NT2/D1 (cell line): ENCODE data around the gene ABI3BP.
A peak's percentile ranks its signal among the peaks of the same experiment; 100 is the strongest.

Source experiments
- DNase-seq: peaks from one replicate; pipeline ENCODE4 v3.0.0-alpha.2; 2011; ENCODE audit warnings: low read depth, low spot score
- H3K27me3 ChIP-seq: 2 replicates; pipeline ENCODE4 v1.6.0; 2011; ENCODE audit warnings: mild to moderate bottlenecking; ENCODE audit not compliant: insufficient read length, insufficient read depth
- H3K36me3 ChIP-seq: 2 replicates; pipeline ENCODE4 v1.6.1; 2011; ENCODE audit warnings: mild to moderate bottlenecking, low read length, mixed read lengths; ENCODE audit not compliant: insufficient read depth, insufficient read length
- H3K4me1 ChIP-seq: 2 replicates; pipeline ENCODE4 v1.5.1; 2011; ENCODE audit not compliant: insufficient read depth, insufficient read length
- H3K4me3 ChIP-seq: 2 replicates; pipeline ENCODE4 v1.5.1; 2011; ENCODE audit warnings: low read depth; ENCODE audit not compliant: insufficient read length
- H3K9ac ChIP-seq: 2 replicates; pipeline ENCODE4 v1.6.0; 2011; ENCODE audit warnings: low read depth; ENCODE audit not compliant: insufficient read length
- H3K9me3 ChIP-seq: 2 replicates; pipeline ENCODE4 v1.5.1; 2011; ENCODE audit warnings: mild to moderate bottlenecking, low read length; ENCODE audit not compliant: insufficient read depth
- SUZ12 ChIP-seq: IDR thresholded peaks from 2 replicates; pipeline ENCODE4 v1.6.1; 2011; ENCODE audit not compliant: insufficient read length, insufficient read depth; ENCODE audit errors: extremely low read depth
- YY1 ChIP-seq: IDR thresholded peaks from 2 replicates; pipeline ENCODE4 v1.6.1; 2011; ENCODE audit not compliant: insufficient read length, insufficient read depth
- ZNF274 ChIP-seq: IDR thresholded peaks from 2 replicates; pipeline ENCODE4 v1.6.1; 2011; ENCODE audit warnings: mild to moderate bottlenecking, low read depth, low read length

Gene ABI3BP

GRCh38 chr3:100899440-100900091 lies 93.7 kb downstream of the ABI3BP start:
- TF ChIP-seq ZNF274 (no peak), YY1 (no peak), SUZ12 (no peak)
- Histone ChIP-seq H3K4me3 (no peak overlapping the region), H3K4me1 (no peaks in the 10 kb centered on the region), H3K27me3 (no peaks in the 10 kb centered on the region), H3K9ac (no peak overlapping the region), H3K36me3 (no peaks in the 10 kb centered on the region), H3K9me3 (no peaks in the 10 kb centered on the region)
- no peak for DNase-seq

- DNase-seq = no peak
- TF ChIP-seq SUZ12 = no peak
- Histone ChIP-seq H3K9ac (no peak overlapping the region), H3K36me3 (no peaks in the 10 kb centered on the region), H3K9me3 (no peaks in the 10 kb centered on the region), H3K4me1 (no peaks in the 10 kb centered on the region), H3K27me3 (no peaks in the 10 kb centered on the region), H3K4me3 (no peak overlapping the region)
Measured at GRCh38 chr3:100898681-100899080, 94.5 kb downstream of the ABI3BP start.

DNA sequence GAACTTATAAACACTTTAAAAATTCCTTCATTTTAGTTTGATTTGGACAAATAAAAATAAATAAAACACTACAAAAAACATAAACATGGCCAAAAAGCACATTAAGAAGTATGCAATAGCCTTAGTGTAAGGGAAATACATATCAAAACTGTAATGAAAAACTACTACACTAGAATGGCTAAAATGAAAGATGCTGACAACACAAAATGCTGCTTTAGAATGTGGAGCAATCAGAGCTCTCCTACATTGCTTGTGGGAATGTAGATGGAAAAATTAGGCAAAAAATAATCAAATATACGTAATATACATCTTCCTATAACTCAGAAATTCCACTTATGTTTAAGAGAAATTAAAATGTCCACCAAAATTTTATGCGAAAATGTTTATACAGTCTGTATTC lies 96.2 kb downstream of the ABI3BP start:
- no peaks in the 10 kb centered on the region for H3K27me3 ChIP-seq
- no peak for DNase-seq
- H3K36me3 ChIP-seq = no peaks in the 10 kb centered on the region
- H3K9me3 ChIP-seq = no peaks in the 10 kb centered on the region
- H3K4me1 ChIP-seq = no peaks in the 10 kb centered on the region
- no peak overlapping the region for H3K4me3 ChIP-seq
- H3K9ac ChIP-seq = no peak overlapping the region
- TF ChIP-seq SUZ12 (no peak), YY1 (no peak), ZNF274 (no peak)

DNA sequence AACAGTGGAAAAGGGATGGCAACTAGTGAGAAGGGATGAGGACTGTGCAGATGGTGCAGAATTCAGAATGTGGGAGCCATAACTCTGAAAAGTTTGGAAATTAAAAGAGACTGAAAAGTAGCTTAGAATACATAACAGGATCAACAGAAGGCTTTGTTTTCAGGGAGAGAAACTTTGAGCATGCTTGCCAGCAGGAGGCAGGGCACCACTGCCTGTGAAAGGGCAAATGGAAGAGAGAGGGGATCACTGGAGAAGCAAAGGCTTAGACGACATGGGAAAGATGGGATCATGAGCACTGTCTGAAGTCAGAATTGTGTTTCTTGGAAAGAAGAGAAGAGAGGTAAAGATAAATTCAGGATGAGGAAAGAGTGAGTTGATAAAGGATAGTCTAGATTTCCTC lies 99.6 kb downstream of the ABI3BP start:
- Histone ChIP-seq H3K4me1 (no peaks in the 10 kb centered on the region), H3K4me3 (no peak overlapping the region), H3K9ac (no peak overlapping the region), H3K36me3 (no peaks in the 10 kb centered on the region), H3K9me3 (no peaks in the 10 kb centered on the region), H3K27me3 (no peaks in the 10 kb centered on the region)
- TF ChIP-seq YY1 = no peak
- TF ChIP-seq ZNF274 = no peak
- TF ChIP-seq SUZ12 = no peak
- peak; percentile 36 for DNase-seq

DNA sequence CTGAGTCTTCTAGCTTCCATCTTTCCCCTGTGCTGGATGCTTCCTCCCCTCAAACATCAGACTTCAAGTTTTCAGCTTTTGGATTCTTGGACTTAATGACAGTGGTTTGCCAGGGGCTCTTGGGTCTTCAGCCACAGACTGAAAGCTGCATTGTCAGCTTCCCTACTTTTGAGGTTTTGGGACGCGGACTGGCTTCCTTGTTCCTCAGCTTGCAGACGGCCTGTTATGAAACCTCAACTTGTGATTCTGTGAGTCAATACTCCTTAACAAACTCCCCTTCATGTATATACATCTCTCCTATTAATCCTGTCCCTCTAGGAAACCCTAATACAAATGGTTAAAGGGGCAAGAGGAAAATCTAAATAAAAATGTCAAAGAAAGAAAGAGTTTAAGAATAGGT lies 100.1 kb downstream of the ABI3BP start:
- no peak for DNase-seq
- TF ChIP-seq ZNF274 = no peak
- no peak for TF ChIP-seq SUZ12
- no peak for TF ChIP-seq YY1
- H3K9ac ChIP-seq = no peak overlapping the region
- no peaks in the 10 kb centered on the region for H3K27me3 ChIP-seq
- no peaks in the 10 kb centered on the region for H3K36me3 ChIP-seq
- H3K9me3 ChIP-seq = no peaks in the 10 kb centered on the region
- H3K4me3 ChIP-seq = no peak overlapping the region
- no peaks in the 10 kb centered on the region for H3K4me1 ChIP-seq

DNA sequence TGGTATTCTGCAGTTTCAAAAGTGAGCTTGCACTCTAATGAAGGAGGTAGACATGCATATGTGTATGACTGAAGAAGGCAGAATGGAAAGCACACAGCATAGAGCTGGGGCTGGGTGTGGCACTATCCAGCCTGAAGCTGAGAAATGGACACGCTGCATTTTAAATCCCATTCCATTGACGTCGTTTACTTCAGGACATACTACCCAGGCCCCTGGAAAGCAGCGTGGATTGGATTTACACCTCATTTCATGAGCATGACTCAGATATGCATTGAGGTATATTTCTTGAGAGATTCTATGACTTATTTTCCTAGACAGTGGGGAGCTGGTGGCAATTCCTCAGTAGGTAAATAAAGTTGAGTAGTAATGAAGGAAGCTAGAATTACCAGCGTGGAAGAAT lies 101.4 kb downstream of the ABI3BP start:
- DNase-seq = no peak
- Histone ChIP-seq H3K4me3 (no peak overlapping the region), H3K27me3 (no peaks in the 10 kb centered on the region), H3K9ac (no peak overlapping the region), H3K4me1 (no peaks in the 10 kb centered on the region), H3K36me3 (no peaks in the 10 kb centered on the region), H3K9me3 (no peaks in the 10 kb centered on the region)
- TF ChIP-seq SUZ12 (no peak), YY1 (no peak), ZNF274 (no peak)

DNA sequence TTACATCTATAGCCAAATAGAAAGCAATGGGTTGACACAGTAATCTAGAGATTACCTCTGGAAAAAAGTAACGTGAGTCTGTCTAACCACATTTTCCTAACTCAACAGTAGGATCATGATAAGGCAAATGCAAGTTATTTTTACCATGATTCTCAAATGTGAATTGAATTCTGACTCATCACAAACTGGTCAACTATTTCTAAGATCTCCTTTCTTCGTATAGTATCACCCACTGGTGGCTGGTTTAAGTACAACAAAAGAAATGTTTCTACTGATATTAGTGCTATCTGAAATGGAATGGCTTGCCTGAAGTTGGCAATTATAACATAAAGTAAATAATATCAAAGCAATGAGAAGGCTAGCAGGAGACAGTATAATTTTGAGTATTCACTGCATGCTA lies 102.2 kb downstream of the ABI3BP start:
- no peak for TF ChIP-seq ZNF274
- TF ChIP-seq YY1 = no peak
- no peak for TF ChIP-seq SUZ12
- DNase-seq = no peak
- H3K4me1 ChIP-seq = no peaks in the 10 kb centered on the region
- H3K36me3 ChIP-seq = no peaks in the 10 kb centered on the region
- no peak overlapping the region for H3K9ac ChIP-seq
- no peaks in the 10 kb centered on the region for H3K9me3 ChIP-seq
- no peak overlapping the region for H3K4me3 ChIP-seq
- no peaks in the 10 kb centered on the region for H3K27me3 ChIP-seq

- no peak for DNase-seq
- TF ChIP-seq ZNF274 (no peak), SUZ12 (no peak), YY1 (no peak)
- Histone ChIP-seq H3K4me3 (no peak overlapping the region), H3K27me3 (no peaks in the 10 kb centered on the region), H3K9me3 (no peaks in the 10 kb centered on the region), H3K4me1 (no peaks in the 10 kb centered on the region), H3K36me3 (no peaks in the 10 kb centered on the region), H3K9ac (no peak overlapping the region)
Measured at GRCh38 chr3:100888881-100889280, 104.3 kb downstream of the ABI3BP start.
